GM12878 (cell line): ENCODE data around the gene TRIB2. TPM values are rescaled to one million over a fixed set of nuclear protein-coding genes. Genes with fewer than 3 reads are reported as not detected.

ENCODE experiments used
- ATAC-seq: fragments of 200-7000 bp; cut with Tn5 transposase; 3 replicates; pipeline ENCODE4 v1.9.1; 2020; ENCODE audit warnings: mild to moderate bottlenecking, moderate library complexity
- BruUV-seq: library from RNA; stranded (reverse); fragments of 400-500 nt; replicated peaks from 2 replicates; lab custom pipeline; 2021; lab: Mats Ljungman, UMichigan
- CTCF ChIA-PET: fragments of 300-600 bp; sonication (Branson Sonifier 250); formaldehyde crosslinking; extraction: SDS; loops from one replicate; lab custom pipeline; 2021; ENCODE audit warnings: inconsistent platforms; lab: Yijun Ruan, JAX
- POLR2A ChIA-PET: fragments of 350-600 bp; formaldehyde crosslinking; extraction: SDS; loops from one replicate; lab custom pipeline; 2021; ENCODE audit warnings: inconsistent platforms; lab: Charles Lee
- RAD21 ChIA-PET: fragments of 300-600 bp; sonication (Branson Sonifier 250); formaldehyde crosslinking; loops from one replicate; lab custom pipeline; 2023; ENCODE audit warnings: antibody characterized with exemption; ENCODE audit not compliant: unreplicated experiment; lab: Charles Lee
- SMC1A ChIA-PET: fragments of 300-600 bp; sonication (Branson Sonifier 250); formaldehyde crosslinking; loops from one replicate; lab custom pipeline; 2023; ENCODE audit not compliant: unreplicated experiment, uncharacterized antibody; lab: Charles Lee
- DNase-seq: peaks from one replicate; pipeline ENCODE4 v3.0.0-alpha.2; 2011; ENCODE audit warnings: low read depth, low spot score
- FAIRE-seq: peaks from 3 replicates; lab custom pipeline; 2011; peaks lifted over from hg19 to GRCh38; lab: Jason Lieb, UNC
- H2AFZ ChIP-seq: 2 replicates; pipeline ENCODE4 v1.6.0; 2011; ENCODE audit warnings: low read depth, low read length, control low read depth; ENCODE audit not compliant: control insufficient read depth
- H3K27ac ChIP-seq: 2 replicates; pipeline ENCODE4 v1.5.1; 2011; ENCODE audit warnings: control low read depth; ENCODE audit not compliant: control insufficient read depth, insufficient read depth
- H3K27me3 ChIP-seq, 2 experiments: replicated peaks in 1 of 2; 2 replicates each; pipeline versions ENCODE4 v1.6.0 to v1.6.1; 2011; ENCODE audit warnings: low read length in 1 of 2; ENCODE audit not compliant: control insufficient read depth in 2 of 2, insufficient read depth in 2 of 2
- H3K36me3 ChIP-seq, 2 experiments: 2 replicates each; pipeline ENCODE4 v1.5.1; 2011; ENCODE audit warnings: low read length in 1 of 2; ENCODE audit not compliant: control insufficient read depth in 2 of 2, insufficient read depth in 2 of 2
- H3K4me1 ChIP-seq: 2 replicates; pipeline ENCODE4 v1.6.1; 2011; ENCODE audit warnings: mild to moderate bottlenecking, low read length, moderate library complexity, mixed read lengths; ENCODE audit not compliant: control insufficient read depth, insufficient read depth
- H3K4me2 ChIP-seq: 2 replicates; pipeline ENCODE4 v1.6.0; 2011; ENCODE audit warnings: control low read depth; ENCODE audit not compliant: control insufficient read depth, insufficient read depth
- H3K4me3 ChIP-seq: fragments of 200-600 bp; sonication (generic); 2 replicates; pipeline ENCODE4 v1.5.1; 2016
- H3K79me2 ChIP-seq: 2 replicates; pipeline ENCODE4 v1.6.0; 2011; ENCODE audit warnings: low read length; ENCODE audit not compliant: control insufficient read depth, insufficient read depth
- H3K9ac ChIP-seq: 2 replicates; pipeline ENCODE4 v1.8.0; 2011; ENCODE audit warnings: low read length, control low read depth, mixed read lengths; ENCODE audit not compliant: control insufficient read depth, insufficient read depth
- H3K9me3 ChIP-seq: replicated peaks from 3 replicates; pipeline ENCODE4 v1.5.1; 2011; ENCODE audit warnings: mild to moderate bottlenecking, low read length; ENCODE audit not compliant: control insufficient read depth, insufficient read depth
- H4K20me1 ChIP-seq: 2 replicates; pipeline ENCODE4 v1.6.0; 2011; ENCODE audit not compliant: control insufficient read depth, insufficient read depth
- BCL3 ChIP-seq: IDR thresholded peaks from 2 replicates; pipeline ENCODE4 v1.6.1; 2011; ENCODE audit warnings: borderline replicate concordance, low read depth, mild to moderate bottlenecking, moderate library complexity, low read length; ENCODE audit not compliant: insufficient read depth, poor library complexity, severe bottlenecking
- E2F8 ChIP-seq: fragments of 450-650 bp; IDR thresholded peaks from 2 replicates; pipeline ENCODE4 v1.6.1; 2018; ENCODE audit warnings: mild to moderate bottlenecking, low read depth, moderate library complexity; ENCODE audit not compliant: partially characterized antibody
- IKZF2 ChIP-seq, 2 experiments: fragments of 450-650 bp; IDR thresholded peaks; 2 replicates each; pipeline ENCODE4 v1.6.1; 2017; ENCODE audit warnings: mild to moderate bottlenecking in 2 of 2, moderate library complexity in 2 of 2
- IRF5 ChIP-seq: fragments of 450-650 bp; IDR thresholded peaks from 2 replicates; pipeline ENCODE4 v1.6.1; 2017; ENCODE audit warnings: borderline replicate concordance
- LARP7 ChIP-seq: fragments of 450-650 bp; IDR thresholded peaks from 2 replicates; pipeline ENCODE4 v1.6.1; 2017; ENCODE audit warnings: mild to moderate bottlenecking
- NFYB ChIP-seq: IDR thresholded peaks from 2 replicates; pipeline ENCODE4 v1.6.1; 2011; ENCODE audit warnings: low read depth, mild to moderate bottlenecking, low read length, improper control_type of control experiment, moderate library complexity; ENCODE audit not compliant: insufficient read depth
- ZBTB33 ChIP-seq: fragments of 450-650 bp; IDR thresholded peaks from 2 replicates; pipeline ENCODE4 v1.6.1; 2017; ENCODE audit warnings: mild to moderate bottlenecking
- ZNF622 ChIP-seq: fragments of 450-650 bp; IDR thresholded peaks from 2 replicates; pipeline ENCODE4 v1.6.1; 2017; ENCODE audit warnings: mild to moderate bottlenecking, inconsistent platforms
- ZSCAN29 ChIP-seq: fragments of 450-650 bp; IDR thresholded peaks from 2 replicates; pipeline ENCODE4 v1.6.1; 2017; ENCODE audit warnings: mild to moderate bottlenecking, moderate library complexity
- WGBS: methylation state at CpG from one replicate; pipeline ENCODE4 v1.1.6; 2016; ENCODE audit warnings: low lambda C conversion rate; ENCODE audit not compliant: insufficient replicate concordance, insufficient coverage; ENCODE audit errors: missing lambda C conversion rate; 5-methylcytosine and 5-hydroxymethylcytosine counted together
- in situ Hi-C: fragments of 300-500 bp; cut with MboI; formaldehyde crosslinking; loops from 9 replicates; pipeline ENCODE4 v1.14.3; 2018; ENCODE audit warnings: mixed read lengths
- intact Hi-C: fragments of 100-400 bp; cut with micrococcal nuclease; formaldehyde crosslinking; loops from one replicate; pipeline ENCODE4 v1.14.2; 2022; ENCODE audit not compliant: unreplicated experiment
- polyA plus RNA-seq, 11 experiments: library from polyadenylated mRNA; depleted of rRNA in 4 of 11; unstranded in 6 of 11; stranded (reverse) in 5 of 11; fragments of >200 nt; fragmentation: Nextera tagmentation in 4 of 11; fragmentation: Illumina TruSeq in 1 of 11; extraction: Ambion mirVana in 4 of 11; extraction: Trizol in 1 of 11; gene quantifications; 1 replicate in 1 of 11; 2 replicates in 10 of 11; pipeline versions ENCODE4 v1.2.1 to v1.2.3, GENCODE V29; 2011 to 2016; ENCODE audit warnings: inconsistent platforms in 2 of 11, missing spikeins in 2 of 11, low read depth in 1 of 11
- total RNA-seq, 4 experiments: library from RNA; depleted of rRNA in 3 of 4; stranded (reverse); fragments of >200 nt in 3 of 4; fragmentation: Illumina TruSeq in 1 of 4; extraction: Trizol in 1 of 4; gene quantifications; 2 replicates each; pipeline versions ENCODE4 v1.2.1 to v1.2.3, GENCODE V29; 2013 to 2021

TRIB2 gene
- total and polyA plus RNA-seq, 10 of the 15 experiments (the other 5 are each of a cell fraction or from before 2014, with no cell fraction given): 1.6 to 9.2 (median 5.2) TPM

GRCh38 chr2:12764075-12764730, 47.5 kb downstream of the TRIB2 start:
- DNase-seq: no peak
- SMC1A ChIA-PET: interaction anchor here (1.5 kb wide), 1 partner anchor 13 kb away, joined by 4 read pairs; no protein-coding TSS in a partner anchor
- Histone ChIP-seq H4K20me1 (no peaks in the 10 kb centered on the region; the same call in 1 of the 2 replicates), H3K4me1 (no peaks in the 10 kb centered on the region), H3K9me3 (no peaks in the 10 kb centered on the region; the same call in 2 of the 3 replicates), H3K9ac (no peak overlapping the region), H3K4me3 (no peak overlapping the region), H3K79me2 (no peaks in the 10 kb centered on the region), H3K27ac (no peak overlapping the region), H3K36me3 (no peaks in the 10 kb centered on the region), H3K27me3 (no peaks in the 10 kb centered on the region; a peak in 3 of 4 replicates), H3K4me2 (no peak overlapping the region), H2AFZ (no peak overlapping the region)
- FAIRE-seq: no peak
- 42% methylated on average over 4 of the region's 4 CpGs for WGBS
- CTCF ChIA-PET: no interaction called here
- POLR2A ChIA-PET: no interaction called here
- BruUV-seq: no TSS peak
- in situ Hi-C loops: no loop called here
- TF ChIP-seq LARP7: no peak
- TF ChIP-seq NFYB: no peak
- TF ChIP-seq ZNF622: no peak
- no peak for TF ChIP-seq BCL3
- no peak for TF ChIP-seq IRF5
- TF ChIP-seq ZBTB33: no peak
- no peak for TF ChIP-seq E2F8
- TF ChIP-seq IKZF2 (IDR thresholded peaks at IDR 0.05): no peak
- no peak for TF ChIP-seq ZSCAN29
- ATAC-seq: no peak
- RAD21 ChIA-PET: no interaction called here
- intact Hi-C loops: no loop called here
